Activated T-cell treated with anti-CD3 and anti-CD28 coated beads, Interleukin-2, amount 50 U/mL, for 4 hours (primary cell): ENCODE results near the gene TMSB4X. TPM values are rescaled to one million over a fixed set of nuclear protein-coding genes. Genes with fewer than 3 reads are reported as not detected.
"Not testable (repeated sequence)": the region's sequence is repeated elsewhere in the genome, so short reads cannot be mapped to it uniquely, and the experiment has no call there.

Experiments used
- ATAC-seq, 2 donors: fragments of 200-7000 bp; cut with Tn5 transposase; one replicate each; pipeline ENCODE4 v1.10.0; 2021
- DNase-seq: peaks from one replicate; pipeline ENCODE4 v3.0.0-alpha.2; 2020
- H3K27me3 Mint-ChIP-seq: one replicate; pipeline ENCODE4 v1.8.0; 2021; ENCODE audit warnings: low read depth, mixed read lengths
- H3K36me3 Mint-ChIP-seq: one replicate; pipeline ENCODE4 v1.8.0; 2022; ENCODE audit warnings: mixed read lengths; ENCODE audit not compliant: insufficient read depth
- H3K4me1 Mint-ChIP-seq: one replicate; pipeline ENCODE4 v1.8.0; 2021; ENCODE audit warnings: low read depth, mixed read lengths
- H3K4me3 Mint-ChIP-seq: one replicate; pipeline ENCODE4 v1.8.0; 2021; ENCODE audit warnings: mild to moderate bottlenecking, moderate library complexity, mixed read lengths
- H3K9me3 Mint-ChIP-seq: one replicate; pipeline ENCODE4 v1.8.0; 2021; ENCODE audit warnings: mixed read lengths
- total RNA-seq, 3 donors: library from RNA; stranded (reverse); gene quantifications; one replicate each; pipeline ENCODE4 v1.2.1, GENCODE V29; 2021

Gene TMSB4X
- total RNA-seq, 3 donors from 2014 or later, result 1,344 to 1,576 (median 1,475) TPM

GRCh38 chrX:13007519-13008188, 32.7 kb downstream of the TMSB4X start:
- H3K4me1 Mint-ChIP-seq, result peaks cover 65% of the 10 kb centered on the region
- no peaks in the 10 kb centered on the region for H3K27me3 Mint-ChIP-seq
- no peaks in the 10 kb centered on the region for H3K36me3 Mint-ChIP-seq
- no peak for ATAC-seq
- H3K4me3 Mint-ChIP-seq, result no peak overlapping the region
- no peaks in the 10 kb centered on the region for H3K9me3 Mint-ChIP-seq
- no peak for DNase-seq

DNA sequence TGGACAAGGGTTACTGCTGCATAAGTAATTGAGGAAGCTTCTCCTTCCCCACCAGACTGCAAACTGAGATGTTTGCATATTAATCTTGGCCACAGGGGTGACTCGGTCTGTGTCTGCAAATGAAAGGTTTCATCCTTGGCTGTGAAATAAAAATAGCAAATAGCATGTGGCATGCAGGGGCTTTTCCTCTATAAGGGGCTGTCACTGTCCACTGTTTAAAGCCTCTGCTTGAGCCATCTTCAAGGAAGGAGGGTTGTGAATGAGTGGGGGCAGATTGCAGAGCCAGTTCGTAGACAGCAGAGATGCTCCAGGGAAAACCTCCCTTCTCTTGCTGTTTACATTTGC, 33.3 kb downstream of the TMSB4X start:
- ATAC-seq (no peak), DNase-seq (no peak)
- Mint-ChIP-seq H3K36me3 (no peaks in the 10 kb centered on the region), H3K9me3 (no peaks in the 10 kb centered on the region), H3K4me1 (peaks cover 65% of the 10 kb centered on the region), H3K4me3 (no peak overlapping the region), H3K27me3 (no peaks in the 10 kb centered on the region)

DNA sequence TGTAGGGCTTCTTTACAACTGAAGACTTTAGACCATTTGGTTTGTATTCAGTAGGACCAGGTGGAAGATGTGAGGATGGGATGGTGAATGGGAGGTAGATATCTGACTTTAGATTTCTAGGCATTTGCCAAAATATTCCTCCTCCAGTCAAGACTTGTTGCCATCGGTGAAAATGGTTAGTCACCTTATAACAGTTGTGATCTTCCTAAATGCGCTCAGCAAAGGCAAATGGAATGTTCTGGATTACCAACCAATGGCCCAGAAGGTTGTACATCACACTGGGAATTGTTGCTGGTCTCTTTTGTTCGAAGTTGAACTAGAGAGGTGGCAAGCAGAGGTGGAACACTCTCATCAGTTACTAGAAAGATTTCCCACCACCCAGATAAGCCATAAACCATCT, 33.9 kb downstream of the TMSB4X start:
- ATAC-seq (no peak), DNase-seq (no peak)
- no peaks in the 10 kb centered on the region for H3K27me3 Mint-ChIP-seq
- no peaks in the 10 kb centered on the region for H3K36me3 Mint-ChIP-seq
- H3K9me3 Mint-ChIP-seq, result no peaks in the 10 kb centered on the region
- peaks cover 68% of the 10 kb centered on the region for H3K4me1 Mint-ChIP-seq
- H3K4me3 Mint-ChIP-seq, result no peak overlapping the region

DNA sequence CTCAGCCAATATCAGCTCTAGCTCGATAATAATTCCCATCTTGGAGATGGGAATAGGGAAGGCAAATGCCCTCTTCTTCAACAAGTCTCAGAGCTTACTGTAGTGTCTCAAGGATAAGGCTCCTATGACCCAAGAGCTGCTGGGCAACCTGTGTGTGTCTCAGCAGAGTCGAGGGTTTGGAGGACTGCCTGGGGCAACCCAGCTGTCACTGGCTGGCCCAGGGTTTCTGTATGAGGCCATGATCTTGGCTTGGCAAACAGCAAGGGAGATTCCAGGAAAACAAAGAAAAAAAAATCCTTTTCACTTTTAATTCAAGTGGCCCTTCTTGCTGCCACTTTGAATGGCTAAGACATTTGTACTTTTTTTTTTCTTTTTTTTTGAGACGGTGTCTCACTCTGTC, 34.4 kb downstream of the TMSB4X start:
- Mint-ChIP-seq H3K4me1 (peaks cover 72% of the 10 kb centered on the region), H3K9me3 (no peaks in the 10 kb centered on the region), H3K4me3 (no peak overlapping the region), H3K27me3 (no peaks in the 10 kb centered on the region), H3K36me3 (no peaks in the 10 kb centered on the region)
- no peak for ATAC-seq
- no peak for DNase-seq

- no peak overlapping the region for H3K4me3 Mint-ChIP-seq
- no peaks in the 10 kb centered on the region for H3K9me3 Mint-ChIP-seq
- H3K27me3 Mint-ChIP-seq, result no peaks in the 10 kb centered on the region
- no peak for DNase-seq
- H3K4me1 Mint-ChIP-seq, result peaks cover 73% of the 10 kb centered on the region
- no peak for ATAC-seq
- no peaks in the 10 kb centered on the region for H3K36me3 Mint-ChIP-seq
Observed at GRCh38 chrX:13009844-13010243, 34.9 kb downstream of the TMSB4X start.

DNA sequence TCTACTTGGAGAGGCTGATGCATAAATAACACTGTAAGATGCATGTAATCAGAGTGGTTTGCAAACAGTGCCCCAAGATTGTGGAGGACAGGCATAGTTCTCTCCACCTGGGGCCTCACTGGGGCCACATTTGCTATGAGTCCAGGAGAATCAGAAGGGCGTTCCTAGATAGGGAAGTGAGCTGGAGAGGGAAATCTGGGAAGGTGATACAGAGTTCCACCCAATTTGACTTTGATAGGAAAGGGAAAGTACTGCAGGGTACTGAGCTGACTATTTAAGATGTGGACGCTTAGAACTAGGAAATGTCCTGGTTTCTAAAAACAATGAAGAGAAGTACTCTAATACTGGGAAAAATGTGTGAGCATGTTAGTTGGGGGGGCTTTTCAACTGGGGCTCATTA, 35.6 kb downstream of the TMSB4X start:
- DNase-seq (no peak), ATAC-seq (no peak)
- H3K27me3 Mint-ChIP-seq, result no peaks in the 10 kb centered on the region
- no peak overlapping the region for H3K4me3 Mint-ChIP-seq
- H3K9me3 Mint-ChIP-seq, result no peaks in the 10 kb centered on the region
- H3K36me3 Mint-ChIP-seq, result no peaks in the 10 kb centered on the region
- peaks cover 70% of the 10 kb centered on the region for H3K4me1 Mint-ChIP-seq

DNA sequence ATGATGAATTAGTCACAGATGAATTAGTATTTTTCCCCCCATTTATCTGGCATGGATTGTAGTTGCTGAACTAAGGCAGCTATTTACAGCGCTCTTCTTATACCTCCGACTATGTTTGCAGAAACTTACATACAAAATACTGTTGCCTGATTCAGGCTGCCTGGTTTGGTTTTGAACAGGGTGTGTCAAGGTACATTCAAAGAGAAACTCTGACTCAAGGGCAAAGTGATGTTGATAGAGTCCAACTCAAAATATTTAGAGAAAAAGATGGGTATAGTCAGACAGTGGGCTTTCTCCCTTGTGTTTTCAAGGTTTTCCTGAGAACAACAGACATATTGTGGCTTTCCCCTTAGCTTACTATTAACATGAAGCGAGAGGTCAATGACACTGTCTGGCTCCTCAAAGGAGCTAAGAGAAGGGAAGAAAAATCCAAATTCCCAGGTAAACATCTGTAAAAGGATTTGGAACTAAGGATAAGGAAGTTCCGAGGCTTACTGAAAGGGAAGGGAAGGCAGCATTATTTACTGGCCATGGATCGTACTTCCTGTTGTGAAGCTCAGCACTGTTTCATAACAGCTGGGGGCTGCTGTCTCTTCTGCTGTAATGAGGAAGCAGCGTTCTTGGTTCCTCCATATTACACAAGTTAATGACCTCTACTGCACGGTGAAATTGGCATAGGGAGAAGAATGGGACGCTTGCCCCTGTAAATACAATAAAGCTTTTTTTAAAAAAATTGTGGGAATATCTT, 38.6 kb downstream of the TMSB4X start:
- ATAC-seq, result peak; percentile 87 to 91

GRCh38 chrX:13014111-13015096, 39.5 kb downstream of the TMSB4X start:
- no peaks in the 10 kb centered on the region for H3K36me3 Mint-ChIP-seq
- H3K4me3 Mint-ChIP-seq, result no peak overlapping the region
- no peaks in the 10 kb centered on the region for H3K9me3 Mint-ChIP-seq
- H3K4me1 Mint-ChIP-seq, result peaks cover 55% of the 10 kb centered on the region
- ATAC-seq (peak; percentile 9 to 46), DNase-seq (no peak)
- no peaks in the 10 kb centered on the region for H3K27me3 Mint-ChIP-seq

More for the DNA sequence above, 38.6 kb downstream of the TMSB4X start:
- H3K36me3 Mint-ChIP-seq, result no peaks in the 10 kb centered on the region
- peak overlapping the region; percentile 55 for H3K4me3 Mint-ChIP-seq
- peaks cover 59% of the 10 kb centered on the region for H3K4me1 Mint-ChIP-seq
- no peaks in the 10 kb centered on the region for H3K27me3 Mint-ChIP-seq
- no peaks in the 10 kb centered on the region for H3K9me3 Mint-ChIP-seq
- DNase-seq, result no peak

GRCh38 chrX:13015536-13016236, 40.8 kb downstream of the TMSB4X start:
- Mint-ChIP-seq H3K9me3 (no peaks in the 10 kb centered on the region), H3K4me1 (peaks cover 49% of the 10 kb centered on the region), H3K27me3 (no peaks in the 10 kb centered on the region), H3K4me3 (no peak overlapping the region), H3K36me3 (no peaks in the 10 kb centered on the region)
- DNase-seq (no peak), ATAC-seq (no peak)

GRCh38 chrX:13016731-13017130, 41.8 kb downstream of the TMSB4X start:
- not testable (repeated sequence) for H3K4me3 Mint-ChIP-seq, H3K9me3 Mint-ChIP-seq, DNase-seq, H3K36me3 Mint-ChIP-seq, H3K27me3 Mint-ChIP-seq, ATAC-seq
- peaks cover 45% of the 10 kb centered on the region for H3K4me1 Mint-ChIP-seq

GRCh38 chrX:13022926-13023325, 48.0 kb downstream of the TMSB4X start:
- no peak for ATAC-seq
- H3K4me1 Mint-ChIP-seq, result peaks cover 51% of the 10 kb centered on the region
- DNase-seq, result no peak

DNA sequence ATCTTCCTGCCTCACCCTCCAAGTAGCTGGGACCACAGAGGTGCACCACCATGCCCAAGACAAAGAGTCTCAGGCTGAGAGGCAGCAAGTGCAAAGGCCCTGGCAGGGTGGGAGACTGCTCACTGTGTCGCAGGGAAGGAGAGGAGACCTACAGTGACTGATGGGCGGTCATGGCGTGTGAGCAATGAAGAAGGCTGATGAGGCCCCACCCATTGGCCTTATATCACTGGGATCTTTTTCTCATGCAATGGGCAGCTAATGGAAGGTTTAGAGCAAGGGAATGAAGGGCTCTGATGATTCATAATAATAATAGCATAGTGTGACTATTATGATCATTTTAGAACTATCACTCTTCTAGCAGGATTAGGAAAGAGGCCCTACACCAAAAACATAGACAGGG, 48.7 kb downstream of the TMSB4X start:
- Mint-ChIP-seq H3K9me3 (no peaks in the 10 kb centered on the region), H3K36me3 (no peaks in the 10 kb centered on the region), H3K4me3 (no peak overlapping the region), H3K4me1 (peaks cover 57% of the 10 kb centered on the region), H3K27me3 (no peaks in the 10 kb centered on the region)
- ATAC-seq (no peak), DNase-seq (no peak)

More at GRCh38 chrX:13022926-13023325, 48.0 kb downstream of the TMSB4X start:
- Mint-ChIP-seq H3K36me3 (no peaks in the 10 kb centered on the region), H3K4me3 (no peak overlapping the region), H3K9me3 (no peaks in the 10 kb centered on the region), H3K27me3 (no peaks in the 10 kb centered on the region)

DNA sequence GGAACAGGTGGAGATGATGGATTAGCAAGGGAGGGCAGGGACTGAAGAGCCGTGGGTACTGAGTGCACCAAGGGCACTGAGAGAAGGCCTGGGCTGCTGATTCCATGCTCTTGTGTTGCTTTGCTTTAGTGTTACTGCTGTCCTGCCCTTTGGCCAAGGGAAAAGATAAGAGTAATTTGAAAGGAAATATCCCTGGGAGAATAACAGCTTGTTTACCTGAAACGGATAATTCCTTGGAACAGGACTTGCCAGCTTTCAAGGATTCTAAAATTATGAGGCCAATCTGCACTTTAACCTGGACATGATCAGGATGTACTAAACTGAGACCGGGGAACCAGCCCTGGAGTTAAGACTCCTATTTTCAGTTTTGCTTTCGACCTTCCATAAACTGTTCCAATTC, 49.1 kb downstream of the TMSB4X start:
- H3K9me3 Mint-ChIP-seq, result no peaks in the 10 kb centered on the region
- ATAC-seq (no peak), DNase-seq (no peak)
- no peaks in the 10 kb centered on the region for H3K27me3 Mint-ChIP-seq
- peaks cover 58% of the 10 kb centered on the region for H3K4me1 Mint-ChIP-seq
- H3K4me3 Mint-ChIP-seq, result no peak overlapping the region
- H3K36me3 Mint-ChIP-seq, result no peaks in the 10 kb centered on the region

GRCh38 chrX:13024986-13025385, 50.1 kb downstream of the TMSB4X start:
- Mint-ChIP-seq H3K36me3 (no peaks in the 10 kb centered on the region), H3K4me1 (peaks cover 69% of the 10 kb centered on the region), H3K9me3 (no peaks in the 10 kb centered on the region), H3K27me3 (no peaks in the 10 kb centered on the region), H3K4me3 (no peak overlapping the region)
- DNase-seq (no peak), ATAC-seq (no peak)
